Activated naive CD8-positive, alpha-beta T cell (primary cell): ENCODE results near the gene ABI3.
"Not testable (repeated sequence)": the region's sequence is repeated elsewhere in the genome, so short reads cannot be mapped to it uniquely, and the experiment has no call there.

Experiments
- H3K27ac Mint-ChIP-seq: one replicate; pipeline ENCODE4 v1.8.0; 2021; ENCODE audit warnings: mixed read lengths
- H3K27me3 Mint-ChIP-seq: one replicate; pipeline ENCODE4 v1.8.0; 2021; ENCODE audit warnings: mixed read lengths
- H3K36me3 Mint-ChIP-seq: one replicate; pipeline ENCODE4 v1.8.0; 2021; ENCODE audit warnings: mixed read lengths
- H3K4me1 Mint-ChIP-seq: one replicate; pipeline ENCODE4 v1.8.0; 2021; ENCODE audit warnings: low read depth, mixed read lengths
- H3K4me3 Mint-ChIP-seq: one replicate; pipeline ENCODE4 v1.8.0; 2021; ENCODE audit warnings: mild to moderate bottlenecking, mixed read lengths
- H3K9me3 Mint-ChIP-seq: one replicate; pipeline ENCODE4 v1.8.0; 2021; ENCODE audit warnings: low read depth, mixed read lengths

The ABI3 gene

GRCh38 chr17:49247944-49248343 lies 37.4 kb downstream of the ABI3 start:
- H3K27ac Mint-ChIP-seq: no peak overlapping the region
- no peaks in the 10 kb centered on the region for H3K27me3 Mint-ChIP-seq
- no peaks in the 10 kb centered on the region for H3K4me1 Mint-ChIP-seq

DNA sequence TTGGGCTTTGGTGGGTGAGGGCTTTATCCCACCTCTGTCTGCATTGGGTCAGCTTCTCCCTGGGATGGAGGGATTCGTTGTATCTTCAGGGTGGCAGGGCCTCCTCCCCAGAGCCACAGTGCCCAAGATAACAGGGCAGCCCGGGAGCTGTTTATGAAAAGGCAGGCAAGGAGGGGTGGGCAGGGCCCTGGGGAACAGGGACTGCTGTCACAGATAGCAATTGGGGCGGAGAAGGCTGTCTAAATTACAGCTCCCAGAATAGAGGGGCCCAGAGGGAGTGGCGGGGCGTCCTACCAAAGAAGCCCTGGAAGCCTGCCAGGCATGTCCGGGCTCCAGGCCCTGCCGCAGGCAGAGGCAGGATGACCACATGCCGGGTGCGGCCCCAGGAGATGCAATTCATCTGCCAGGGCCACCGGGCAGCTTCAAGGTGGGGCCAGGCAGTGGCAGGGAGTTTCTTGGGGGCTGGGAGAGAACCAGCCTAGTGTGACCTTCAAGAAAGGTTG lies 38.8 kb downstream of the ABI3 start:
- H3K36me3 Mint-ChIP-seq: no peaks in the 10 kb centered on the region
- no peak overlapping the region for H3K4me3 Mint-ChIP-seq
- no peaks in the 10 kb centered on the region for H3K4me1 Mint-ChIP-seq
- H3K27me3 Mint-ChIP-seq: no peaks in the 10 kb centered on the region
- H3K27ac Mint-ChIP-seq: no peak overlapping the region
- H3K9me3 Mint-ChIP-seq: no peaks in the 10 kb centered on the region

More at GRCh38 chr17:49247944-49248343, 37.4 kb downstream of the ABI3 start:
- Mint-ChIP-seq H3K9me3 (no peaks in the 10 kb centered on the region), H3K36me3 (no peaks in the 10 kb centered on the region), H3K4me3 (no peak overlapping the region)

DNA sequence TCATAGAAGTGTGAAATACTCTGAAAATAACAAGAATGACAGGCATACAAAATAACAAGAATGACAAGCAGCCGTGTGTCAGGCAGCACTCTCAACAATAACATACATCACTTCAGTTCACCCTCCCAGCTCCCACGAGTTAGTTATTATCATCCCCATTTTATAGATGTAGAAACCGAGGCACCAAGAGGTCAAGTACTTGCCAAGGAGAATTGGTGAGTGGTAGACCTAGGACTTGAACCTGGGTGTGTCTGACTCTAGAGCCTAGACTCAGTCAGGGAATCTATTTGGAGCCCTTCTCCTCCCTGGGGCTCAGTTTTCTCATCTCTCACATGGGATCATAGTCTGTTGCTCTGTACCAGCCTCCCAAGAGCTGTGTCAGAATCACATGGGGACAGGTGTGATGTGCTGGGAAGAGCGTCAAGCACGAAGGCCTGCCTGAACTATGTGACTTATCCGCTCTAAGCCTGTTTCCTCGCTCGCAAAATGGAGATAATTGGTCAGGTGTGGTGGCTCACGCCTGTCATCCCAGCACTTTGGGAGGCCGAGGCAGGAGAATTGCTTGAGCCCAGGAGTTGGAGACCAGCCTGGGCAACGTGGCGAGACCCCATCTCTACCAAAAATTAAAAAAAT lies 39.5 kb downstream of the ABI3 start:
- Mint-ChIP-seq H3K4me3 (no peak overlapping the region), H3K27me3 (no peaks in the 10 kb centered on the region), H3K9me3 (no peaks in the 10 kb centered on the region), H3K4me1 (no peaks in the 10 kb centered on the region), H3K27ac (no peak overlapping the region), H3K36me3 (no peaks in the 10 kb centered on the region)

GRCh38 chr17:49252148-49252695 lies 41.7 kb downstream of the ABI3 start:
- Mint-ChIP-seq H3K9me3 (no peaks in the 10 kb centered on the region), H3K27ac (no peak overlapping the region), H3K4me3 (no peak overlapping the region), H3K36me3 (no peaks in the 10 kb centered on the region), H3K27me3 (no peaks in the 10 kb centered on the region), H3K4me1 (no peaks in the 10 kb centered on the region)

- Mint-ChIP-seq H3K27me3 (no peaks in the 10 kb centered on the region), H3K4me3 (no peak overlapping the region), H3K27ac (no peak overlapping the region), H3K9me3 (no peaks in the 10 kb centered on the region), H3K4me1 (no peaks in the 10 kb centered on the region), H3K36me3 (no peaks in the 10 kb centered on the region)
Measured at GRCh38 chr17:49254066-49254465, 43.6 kb downstream of the ABI3 start.

GRCh38 chr17:49255125-49255524 lies 44.6 kb downstream of the ABI3 start:
- Mint-ChIP-seq H3K4me1 (no peaks in the 10 kb centered on the region), H3K27ac (no peak overlapping the region), H3K4me3 (no peak overlapping the region), H3K36me3 (no peaks in the 10 kb centered on the region), H3K9me3 (no peaks in the 10 kb centered on the region), H3K27me3 (no peaks in the 10 kb centered on the region)

GRCh38 chr17:49258394-49258793 lies 47.9 kb downstream of the ABI3 start:
- H3K36me3 Mint-ChIP-seq: no peaks in the 10 kb centered on the region
- peak overlapping the region; percentile 85 for H3K4me3 Mint-ChIP-seq
- peaks cover 7% of the 10 kb centered on the region for H3K4me1 Mint-ChIP-seq
- no peaks in the 10 kb centered on the region for H3K9me3 Mint-ChIP-seq
- H3K27ac Mint-ChIP-seq: no peak overlapping the region
- peaks cover under 1% of the 10 kb centered on the region for H3K27me3 Mint-ChIP-seq

GRCh38 chr17:49259663-49260010 lies 49.1 kb downstream of the ABI3 start:
- Mint-ChIP-seq H3K9me3 (no peaks in the 10 kb centered on the region), H3K4me1 (peaks cover 7% of the 10 kb centered on the region), H3K4me3 (peak overlapping the region; percentile 85), H3K27me3 (peaks cover 5% of the 10 kb centered on the region), H3K36me3 (no peaks in the 10 kb centered on the region), H3K27ac (peak overlapping the region; percentile 76)

DNA sequence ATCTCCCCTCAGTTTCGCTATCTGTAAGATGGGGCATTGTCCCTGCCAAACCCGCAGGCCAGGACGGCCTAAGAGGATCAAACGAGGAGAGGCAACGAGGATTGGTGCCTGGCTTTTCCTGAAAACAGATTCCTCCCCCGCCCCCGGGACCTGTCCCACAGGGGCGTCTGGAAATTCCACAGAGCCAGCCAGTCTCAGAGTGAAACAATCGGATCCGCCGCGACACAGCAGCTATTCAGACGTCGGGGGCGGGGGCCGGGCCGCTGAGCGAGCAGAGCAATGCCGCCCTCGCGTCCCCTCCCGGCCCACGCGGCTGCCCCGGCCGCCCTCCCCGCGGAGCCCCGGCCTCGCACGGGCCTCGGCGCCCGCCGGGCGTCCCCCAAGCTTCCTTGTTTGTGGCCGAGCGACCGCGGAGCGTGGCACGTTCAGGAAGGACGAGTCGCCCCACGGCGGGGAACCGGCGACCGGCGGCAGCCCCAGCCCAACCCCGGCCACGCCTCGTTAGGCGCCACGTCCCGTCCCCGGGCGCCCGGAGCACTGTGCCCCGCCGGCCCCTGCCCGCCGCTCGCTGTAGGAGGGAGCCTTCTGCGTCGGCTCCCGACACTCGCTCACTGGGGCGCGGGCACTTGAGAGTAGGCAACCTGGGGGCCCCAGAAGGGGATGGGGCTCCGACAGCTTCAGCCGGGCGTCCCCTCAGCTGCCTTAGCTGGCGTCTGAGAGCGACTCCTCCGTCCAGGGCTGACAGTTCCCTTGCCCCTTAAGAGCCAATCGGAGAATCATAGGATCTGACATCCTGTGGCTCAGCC lies 49.7 kb downstream of the ABI3 start:
- Mint-ChIP-seq H3K4me3 (peak overlapping the region; percentile 85), H3K9me3 (no peaks in the 10 kb centered on the region), H3K4me1 (peaks cover 7% of the 10 kb centered on the region), H3K27ac (peak overlapping the region; percentile 76), H3K36me3 (no peaks in the 10 kb centered on the region), H3K27me3 (peaks cover 5% of the 10 kb centered on the region)

DNA sequence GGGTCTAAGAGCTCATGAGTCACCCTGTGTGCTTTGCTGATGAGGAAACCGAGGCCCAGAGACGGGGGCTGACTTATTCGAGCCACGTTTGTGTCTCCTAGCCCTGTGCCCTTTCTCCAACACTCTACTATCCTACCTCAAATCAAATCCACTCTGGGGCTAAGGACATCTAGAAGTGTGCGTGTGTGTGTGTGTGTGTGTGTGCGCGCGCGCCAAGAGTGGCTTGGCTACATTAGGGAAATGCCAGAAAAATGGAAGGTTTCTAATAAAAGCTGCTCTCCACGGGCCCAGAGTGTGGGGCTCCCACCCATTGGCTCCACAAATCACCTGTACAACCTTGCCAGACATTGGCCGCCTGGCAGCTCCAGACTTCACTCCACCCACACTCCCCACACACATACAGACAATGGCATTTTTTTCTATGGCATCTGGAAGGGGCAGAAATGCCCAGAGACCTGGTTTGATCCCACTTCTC lies 50.3 kb downstream of the ABI3 start:
- Mint-ChIP-seq H3K27ac (peak overlapping the region; percentile 67), H3K4me3 (peak overlapping the region; percentile 85), H3K36me3 (no peaks in the 10 kb centered on the region), H3K9me3 (no peaks in the 10 kb centered on the region), H3K27me3 (peaks cover 5% of the 10 kb centered on the region), H3K4me1 (peaks cover 7% of the 10 kb centered on the region)

- H3K27ac Mint-ChIP-seq, H3K9me3 Mint-ChIP-seq, H3K4me1 Mint-ChIP-seq, H3K36me3 Mint-ChIP-seq, H3K27me3 Mint-ChIP-seq: not testable (repeated sequence)
- peak overlapping the region; percentile 85 for H3K4me3 Mint-ChIP-seq
Measured at GRCh38 chr17:49261540-49261939, 51.0 kb downstream of the ABI3 start.

- Mint-ChIP-seq H3K27me3 (peaks cover 5% of the 10 kb centered on the region), H3K36me3 (no peaks in the 10 kb centered on the region), H3K9me3 (no peaks in the 10 kb centered on the region), H3K4me1 (peaks cover 1% of the 10 kb centered on the region), H3K27ac (no peak overlapping the region), H3K4me3 (no peak overlapping the region)
Measured at GRCh38 chr17:49266233-49266632, 55.7 kb downstream of the ABI3 start.

DNA sequence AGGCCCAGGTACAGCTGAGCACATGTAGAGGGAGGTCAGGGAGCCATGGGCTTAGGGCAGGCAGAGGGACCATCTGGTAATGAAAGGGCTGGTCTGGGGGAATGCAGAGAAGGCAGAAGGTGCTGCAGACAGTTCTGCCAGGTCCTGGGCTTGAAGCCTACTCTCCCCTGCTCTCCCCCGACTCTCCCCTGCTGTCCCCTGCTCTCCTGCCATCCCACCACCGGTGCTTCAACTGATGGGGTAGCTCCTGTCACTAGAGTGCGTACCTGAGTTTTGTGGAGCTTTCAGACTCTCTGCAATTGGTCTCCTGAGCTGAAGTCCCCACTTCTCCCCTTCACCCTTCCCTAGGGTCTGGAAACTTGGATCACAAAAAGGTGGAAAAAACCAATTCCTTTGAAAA lies 57.4 kb downstream of the ABI3 start:
- H3K36me3 Mint-ChIP-seq: no peaks in the 10 kb centered on the region
- peaks cover 5% of the 10 kb centered on the region for H3K27me3 Mint-ChIP-seq
- no peaks in the 10 kb centered on the region for H3K4me1 Mint-ChIP-seq
- no peak overlapping the region for H3K4me3 Mint-ChIP-seq
- no peak overlapping the region for H3K27ac Mint-ChIP-seq
- H3K9me3 Mint-ChIP-seq: no peaks in the 10 kb centered on the region

GRCh38 chr17:49269356-49269755 lies 58.8 kb downstream of the ABI3 start:
- no peaks in the 10 kb centered on the region for H3K36me3 Mint-ChIP-seq
- no peak overlapping the region for H3K27ac Mint-ChIP-seq
- H3K4me1 Mint-ChIP-seq: no peaks in the 10 kb centered on the region
- no peak overlapping the region for H3K4me3 Mint-ChIP-seq
- H3K27me3 Mint-ChIP-seq: no peaks in the 10 kb centered on the region
- H3K9me3 Mint-ChIP-seq: no peaks in the 10 kb centered on the region
